DND-41 (cell line): ENCODE measurements around the gene C3orf20.

Experiments
- ATAC-seq: fragments of 200-7000 bp; cut with Tn5 transposase; 3 replicates; pipeline ENCODE4 v1.9.1; 2021; ENCODE audit warnings: low read depth; ENCODE audit not compliant: insufficient read depth
- DNase-seq: peaks from one replicate; pipeline ENCODE4 v3.0.0-alpha.2; 2020
- H2AFZ ChIP-seq: 2 replicates; pipeline ENCODE4 v1.6.0; 2012; ENCODE audit warnings: low read depth, low read length
- H3K27ac ChIP-seq: 2 replicates; pipeline ENCODE4 v1.5.1; 2012; ENCODE audit warnings: low read length, inconsistent platforms
- H3K27me3 ChIP-seq: fragments of 200-600 bp; sonication (generic); 2 replicates; pipeline ENCODE4 v1.6.0; 2012; ENCODE audit warnings: low read length, mild to moderate bottlenecking, inconsistent platforms; ENCODE audit not compliant: insufficient read depth, poor library complexity
- H3K36me3 ChIP-seq: 2 replicates; pipeline ENCODE4 v1.5.1; 2012; ENCODE audit warnings: low read length, inconsistent platforms; ENCODE audit not compliant: insufficient read depth
- H3K4me1 ChIP-seq: 2 replicates; pipeline ENCODE4 v1.5.1; 2012; ENCODE audit warnings: mild to moderate bottlenecking, low read length; ENCODE audit not compliant: insufficient read depth
- H3K4me2 ChIP-seq: 2 replicates; pipeline ENCODE4 v1.6.0; 2012; ENCODE audit warnings: mild to moderate bottlenecking, moderate library complexity, low read length, inconsistent platforms; ENCODE audit not compliant: insufficient read depth
- H3K4me3 ChIP-seq, 2 experiments: fragments of 200-600 bp in 1 of 2; shearing (Covaris generic) in 1 of 2; 2 replicates each; pipeline ENCODE4 v1.5.1; 2012 to 2016; ENCODE audit warnings: inconsistent platforms in 2 of 2, low read length in 2 of 2, mild to moderate bottlenecking in 2 of 2, low read depth in 1 of 2, moderate library complexity in 1 of 2
- H3K79me2 ChIP-seq: 2 replicates; pipeline ENCODE4 v1.6.0; 2012; ENCODE audit warnings: low read length, inconsistent platforms; ENCODE audit not compliant: insufficient read depth
- H3K9ac ChIP-seq: 2 replicates; pipeline ENCODE4 v1.6.0; 2012; ENCODE audit warnings: low read depth, mild to moderate bottlenecking, inconsistent platforms, low read length, moderate library complexity
- H3K9me3 ChIP-seq: 2 replicates; pipeline ENCODE4 v1.5.1; 2012; ENCODE audit warnings: low read length, moderate library complexity, mild to moderate bottlenecking, inconsistent platforms; ENCODE audit not compliant: insufficient read depth, severe bottlenecking
- H4K20me1 ChIP-seq: 2 replicates; pipeline ENCODE4 v1.6.0; 2012; ENCODE audit warnings: low read length; ENCODE audit not compliant: insufficient read depth
- EZH2 ChIP-seq: IDR thresholded peaks from 3 replicates; pipeline ENCODE4 v1.6.1; 2012; ENCODE audit warnings: borderline replicate concordance, low read depth, mild to moderate bottlenecking, moderate library complexity, low read length, inconsistent platforms; ENCODE audit not compliant: severe bottlenecking
- TF ChIP-seq, protein P1 (sequence below): IDR thresholded peaks from 2 replicates; pipeline ENCODE4 v1.5.1; 2012; ENCODE audit warnings: borderline replicate concordance, low read length, moderate library complexity, mild to moderate bottlenecking; ENCODE audit not compliant: poor library complexity, severe bottlenecking; ENCODE audit errors: extremely low read depth

C3orf20 gene

DNA sequence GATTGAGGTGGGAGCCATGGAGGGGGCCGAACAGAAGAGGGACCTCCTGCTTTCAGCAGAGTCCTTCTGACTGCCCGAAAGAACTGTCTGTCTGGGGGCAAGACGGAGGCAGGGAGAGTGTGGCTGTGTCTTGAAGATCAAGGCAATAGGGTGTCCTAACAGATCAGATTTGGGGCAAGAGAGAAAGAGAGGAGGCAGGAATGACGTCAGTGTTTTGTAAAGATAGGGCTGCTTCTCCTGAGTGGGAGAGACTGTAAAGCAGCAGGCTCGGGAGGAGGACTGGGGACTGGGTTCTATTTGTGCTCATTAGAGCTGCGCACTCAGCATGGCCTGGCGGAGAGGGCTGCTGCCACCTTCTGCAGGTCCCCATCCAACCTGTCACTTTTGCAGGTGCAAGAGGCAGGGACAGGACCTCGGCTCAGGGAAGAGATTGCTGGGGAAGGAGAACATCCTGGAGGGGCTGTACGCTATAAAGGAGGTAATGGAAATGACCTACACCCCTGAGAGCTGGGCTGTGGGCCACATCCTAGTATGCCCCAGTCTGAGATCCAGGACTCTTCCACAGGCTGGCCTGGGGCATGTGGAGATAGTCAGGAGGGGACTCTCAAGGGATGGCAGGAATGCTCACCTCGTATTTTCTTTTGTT is 114.8 kb downstream of the C3orf20 start:
- Histone ChIP-seq H3K36me3 (no peaks in the 10 kb centered on the region), H3K4me2 (no peak overlapping the region), H4K20me1 (no peaks in the 10 kb centered on the region), H3K27me3 (peaks cover 5% of the 10 kb centered on the region), H3K4me3 (no peak overlapping the region), H3K9ac (no peak overlapping the region), H3K27ac (peak overlapping the region; percentile 13; the same call in 1 of the 2 replicates), H3K4me1 (no peaks in the 10 kb centered on the region), H3K79me2 (no peaks in the 10 kb centered on the region), H2AFZ (peak overlapping the region; percentile 33; the same call in 1 of the 2 replicates), H3K9me3 (no peaks in the 10 kb centered on the region)
- no peak for DNase-seq
- no peak for TF ChIP-seq EZH2
- TF ChIP-seq, protein P1, sequence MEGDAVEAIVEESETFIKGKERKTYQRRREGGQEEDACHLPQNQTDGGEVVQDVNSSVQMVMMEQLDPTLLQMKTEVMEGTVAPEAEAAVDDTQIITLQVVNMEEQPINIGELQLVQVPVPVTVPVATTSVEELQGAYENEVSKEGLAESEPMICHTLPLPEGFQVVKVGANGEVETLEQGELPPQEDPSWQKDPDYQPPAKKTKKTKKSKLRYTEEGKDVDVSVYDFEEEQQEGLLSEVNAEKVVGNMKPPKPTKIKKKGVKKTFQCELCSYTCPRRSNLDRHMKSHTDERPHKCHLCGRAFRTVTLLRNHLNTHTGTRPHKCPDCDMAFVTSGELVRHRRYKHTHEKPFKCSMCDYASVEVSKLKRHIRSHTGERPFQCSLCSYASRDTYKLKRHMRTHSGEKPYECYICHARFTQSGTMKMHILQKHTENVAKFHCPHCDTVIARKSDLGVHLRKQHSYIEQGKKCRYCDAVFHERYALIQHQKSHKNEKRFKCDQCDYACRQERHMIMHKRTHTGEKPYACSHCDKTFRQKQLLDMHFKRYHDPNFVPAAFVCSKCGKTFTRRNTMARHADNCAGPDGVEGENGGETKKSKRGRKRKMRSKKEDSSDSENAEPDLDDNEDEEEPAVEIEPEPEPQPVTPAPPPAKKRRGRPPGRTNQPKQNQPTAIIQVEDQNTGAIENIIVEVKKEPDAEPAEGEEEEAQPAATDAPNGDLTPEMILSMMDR, result no peak
- no peak for ATAC-seq

DNA sequence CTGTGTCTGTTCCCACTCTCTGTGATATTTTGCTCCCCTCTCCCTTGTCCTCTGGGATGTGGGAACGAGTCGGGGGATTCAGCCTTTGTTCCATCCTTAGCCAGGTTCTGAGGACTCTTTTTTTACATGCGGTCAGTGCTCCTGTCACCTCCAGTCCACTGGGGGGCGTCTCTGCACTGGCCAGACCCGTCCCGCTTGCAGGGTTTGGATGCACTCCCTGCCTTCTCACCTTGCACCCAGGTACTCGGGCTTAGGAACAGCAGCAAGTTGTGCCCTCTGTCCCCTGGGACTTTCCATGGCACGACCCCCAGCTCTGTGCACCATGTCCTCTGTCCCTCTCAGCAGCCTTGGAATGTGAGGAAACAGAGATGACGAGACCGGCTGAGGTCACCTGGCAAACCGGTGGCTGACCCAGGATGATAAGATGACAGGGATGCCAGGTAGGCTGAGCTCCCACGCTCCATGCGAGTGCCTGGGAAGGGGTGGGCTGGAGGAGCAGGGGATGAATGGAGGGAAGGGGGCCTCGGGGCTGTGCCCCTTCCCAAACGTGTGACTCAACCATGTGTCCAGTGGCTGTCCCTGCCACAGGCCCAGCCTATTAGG is 116.5 kb downstream of the C3orf20 start:
- no peak overlapping the region for H3K4me3 ChIP-seq
- no peaks in the 10 kb centered on the region for H3K9me3 ChIP-seq
- peak overlapping the region; percentile 34; the same call in 1 of the 2 replicates for H3K27ac ChIP-seq
- no peaks in the 10 kb centered on the region for H4K20me1 ChIP-seq
- TF ChIP-seq, protein P1, result peak; percentile 70
- TF ChIP-seq EZH2, result no peak
- no peak overlapping the region for H3K4me2 ChIP-seq
- H3K36me3 ChIP-seq, result no peaks in the 10 kb centered on the region
- ATAC-seq (peak; percentile 61), DNase-seq (peak; percentile 46)
- H3K27me3 ChIP-seq, result peaks cover 5% of the 10 kb centered on the region
- no peak overlapping the region for H2AFZ ChIP-seq
- no peak overlapping the region for H3K9ac ChIP-seq
- H3K4me1 ChIP-seq, result no peaks in the 10 kb centered on the region
- H3K79me2 ChIP-seq, result no peaks in the 10 kb centered on the region

DNA sequence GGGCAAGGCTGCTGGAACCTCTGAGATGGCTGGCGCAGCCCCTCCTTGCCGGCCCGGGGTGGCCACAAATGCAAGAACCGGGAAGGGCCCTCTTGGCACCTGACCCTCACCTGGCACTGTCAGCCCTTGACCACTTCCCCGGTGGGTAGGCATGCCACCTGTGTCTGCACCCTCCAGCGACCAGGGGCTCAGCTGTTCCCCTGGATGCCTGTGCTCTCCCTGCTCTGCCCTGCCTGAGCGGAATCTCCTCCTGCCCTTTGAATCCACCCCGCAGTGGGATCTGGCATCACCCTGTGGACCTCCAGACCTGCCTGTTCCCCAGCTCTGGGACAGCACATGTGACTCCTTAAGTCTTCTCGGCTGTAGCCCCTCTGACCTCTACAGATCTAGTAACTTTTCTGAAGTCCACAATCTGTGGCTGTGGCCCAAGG is 117.8 kb downstream of the C3orf20 start:
- no peaks in the 10 kb centered on the region for H3K9me3 ChIP-seq
- no peaks in the 10 kb centered on the region for H3K36me3 ChIP-seq
- no peak overlapping the region for H3K27ac ChIP-seq
- no peaks in the 10 kb centered on the region for H4K20me1 ChIP-seq
- no peaks in the 10 kb centered on the region for H3K4me1 ChIP-seq
- H2AFZ ChIP-seq, result no peak overlapping the region
- ATAC-seq (no peak), DNase-seq (no peak)
- H3K79me2 ChIP-seq, result no peaks in the 10 kb centered on the region
- no peak overlapping the region for H3K9ac ChIP-seq
- H3K27me3 ChIP-seq, result peaks cover 5% of the 10 kb centered on the region
- H3K4me2 ChIP-seq, result no peak overlapping the region
- no peak overlapping the region for H3K4me3 ChIP-seq
- TF ChIP-seq, protein P1, result no peak
- TF ChIP-seq EZH2, result no peak
